HG02973 (cell line): Measurements from ENCODE around the gene ANO10.

Source experiments
- ATAC-seq: cut with Tn5 transposase; IDR thresholded peaks from one replicate; pipeline ENCODE4 v1.9.1; 2021; ENCODE audit warnings: moderate library complexity; ENCODE audit not compliant: unreplicated experiment

ANO10 gene

DNA sequence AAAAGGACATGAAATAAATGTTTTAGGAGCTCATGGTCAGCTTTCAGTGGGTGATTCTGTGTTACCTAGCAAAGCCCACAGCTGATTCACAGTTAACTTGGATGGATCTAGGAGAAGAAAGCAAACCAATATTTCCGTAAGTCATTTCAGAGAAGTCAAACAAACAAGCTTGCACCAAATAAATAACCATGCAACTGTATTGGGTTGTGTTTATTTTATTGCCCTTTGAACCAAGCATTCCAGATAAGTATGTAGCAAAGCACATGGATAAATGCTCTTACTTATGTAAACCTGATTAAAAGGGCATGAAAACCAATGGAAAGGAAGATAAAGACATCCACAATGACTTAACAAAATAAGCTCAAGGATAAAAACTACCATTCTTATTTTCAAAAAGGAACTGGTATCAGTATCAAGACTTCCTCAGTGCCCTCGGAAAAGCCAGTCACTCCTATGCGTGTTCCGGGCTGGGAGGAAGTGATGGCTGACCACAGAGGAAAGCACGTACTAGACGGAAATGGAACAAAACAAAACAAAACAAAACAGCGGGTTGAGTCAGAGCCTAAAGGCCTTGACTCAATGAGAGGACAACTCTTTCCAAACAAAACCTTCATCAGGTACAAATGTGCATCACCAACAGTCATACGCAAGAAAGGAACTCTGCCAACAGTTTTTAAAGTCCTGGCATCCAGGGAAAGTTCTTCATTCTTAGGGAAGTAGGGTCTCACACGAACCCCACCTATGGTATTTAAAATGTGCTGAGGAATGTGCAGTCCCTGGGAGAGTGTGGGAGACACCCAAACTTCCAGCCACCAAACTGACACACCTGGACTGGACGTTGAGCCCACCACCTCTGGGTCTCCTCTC, 232.2 kb downstream of the ANO10 start:
- ATAC-seq: peak; percentile 51

DNA sequence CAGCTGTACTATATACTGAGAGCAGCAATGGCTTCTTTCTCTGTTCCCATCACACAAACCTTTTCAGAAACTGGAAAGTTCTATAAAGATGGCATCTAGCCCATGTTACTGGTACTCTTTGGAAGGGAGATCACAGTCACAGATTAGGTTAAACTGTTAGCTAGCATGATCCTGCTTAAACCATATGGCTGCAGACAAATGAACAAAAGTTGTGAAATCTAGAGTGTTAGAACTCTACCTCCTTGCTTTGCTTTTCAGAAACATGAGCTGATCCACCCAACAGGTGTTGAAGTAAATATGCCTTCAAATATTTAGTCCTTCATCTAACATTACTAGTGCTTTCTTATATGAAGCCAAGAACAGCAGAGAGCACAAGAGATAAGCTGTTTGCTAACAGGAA, 232.9 kb downstream of the ANO10 start:
- ATAC-seq: no peak

DNA sequence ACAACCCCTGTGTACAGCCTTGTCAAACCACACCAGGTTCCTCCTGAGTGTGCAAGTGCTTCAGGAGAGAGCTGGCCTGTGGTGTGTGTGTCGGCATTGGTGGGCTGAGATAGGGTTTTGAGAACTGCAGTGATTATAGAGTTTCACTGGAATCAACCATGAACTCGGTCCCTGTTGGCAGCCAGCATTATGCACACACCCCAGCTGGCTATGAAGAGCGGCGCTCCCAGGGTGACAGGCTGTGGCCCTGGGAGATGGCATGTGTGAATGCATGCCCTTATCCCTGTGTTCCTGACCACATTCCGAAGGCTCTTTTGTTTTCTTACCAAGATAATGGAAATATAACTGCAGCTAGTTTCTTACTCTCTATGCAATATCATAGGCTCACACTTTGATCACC, 233.6 kb downstream of the ANO10 start:
- no peak for ATAC-seq

DNA sequence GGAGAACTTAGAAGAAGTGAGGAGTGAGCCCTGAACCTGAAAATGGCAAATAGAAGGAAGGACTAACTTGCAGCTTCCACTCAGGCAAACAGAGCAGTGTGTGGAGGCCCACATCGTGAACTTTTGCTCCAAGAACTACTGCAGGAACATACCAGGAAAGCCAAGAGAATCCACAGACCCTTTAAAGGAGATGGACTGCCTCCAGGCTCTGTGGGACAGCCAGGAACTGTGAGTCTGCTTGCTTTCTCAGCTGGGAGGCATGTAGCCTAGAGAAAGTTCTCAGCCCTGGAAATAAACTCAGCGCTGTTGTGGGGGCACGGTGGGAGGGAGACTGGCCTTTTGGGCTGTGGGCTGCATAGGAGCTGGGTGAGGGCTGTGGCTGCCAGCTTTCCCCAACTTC, 242.5 kb downstream of the ANO10 start:
- ATAC-seq: no peak

DNA sequence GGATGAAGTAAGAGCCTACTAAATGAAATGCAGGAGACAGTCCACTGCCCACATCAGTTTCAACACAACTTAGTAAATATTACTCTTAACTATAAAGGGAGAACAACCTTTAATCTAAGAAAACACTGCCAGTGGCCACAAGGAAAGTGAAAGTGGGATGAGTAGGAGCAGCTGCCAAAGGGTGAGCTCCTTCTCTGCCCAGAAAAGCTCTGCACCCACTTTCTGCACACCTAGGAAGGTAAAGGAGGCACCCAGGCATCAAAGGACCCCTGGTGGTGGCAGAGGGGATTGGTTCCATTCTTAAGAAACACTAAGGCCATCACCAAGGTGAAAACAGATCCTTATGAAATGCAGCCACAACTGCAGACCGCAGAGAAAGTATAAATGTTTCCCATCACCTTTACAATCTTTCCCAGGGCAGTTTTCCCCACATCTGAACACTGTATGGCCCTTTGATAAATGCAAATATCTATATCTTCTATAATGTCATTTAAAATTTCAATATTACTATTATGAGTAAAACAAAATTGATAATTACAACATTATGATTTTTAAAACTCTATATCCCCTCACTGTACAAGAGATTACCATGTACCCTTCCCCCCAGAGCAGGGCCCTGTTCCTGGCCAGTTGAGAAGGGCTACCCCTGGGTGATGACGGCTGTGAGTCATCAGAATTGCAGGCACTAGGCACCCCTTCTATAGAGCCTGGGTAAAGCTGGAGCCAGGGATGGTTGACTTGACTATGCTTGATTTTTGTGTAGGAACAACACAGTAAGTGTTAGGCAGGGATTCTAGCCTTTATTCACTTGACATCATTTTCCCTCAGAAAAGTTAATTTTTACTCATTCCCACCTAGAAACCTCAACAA, 243.5 kb downstream of the ANO10 start:
- no peak for ATAC-seq

DNA sequence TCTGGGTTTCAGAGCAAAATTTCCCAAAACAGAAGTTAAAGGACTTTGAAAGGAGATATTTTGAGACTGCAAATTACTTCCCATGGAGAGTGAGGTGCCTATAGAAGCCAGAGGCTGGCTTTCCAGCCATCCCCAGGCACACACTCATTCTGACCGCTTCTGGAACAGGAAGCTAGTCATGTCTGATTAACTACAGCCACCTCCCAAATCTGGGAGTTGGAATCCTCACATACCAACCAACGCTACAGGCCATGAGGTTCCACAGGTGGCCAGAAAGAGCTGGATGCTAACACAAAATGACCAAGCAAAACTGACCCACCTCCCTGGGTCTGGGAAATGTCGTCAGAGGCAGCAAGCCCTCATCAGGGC, 248.3 kb downstream of the ANO10 start:
- no peak for ATAC-seq

DNA sequence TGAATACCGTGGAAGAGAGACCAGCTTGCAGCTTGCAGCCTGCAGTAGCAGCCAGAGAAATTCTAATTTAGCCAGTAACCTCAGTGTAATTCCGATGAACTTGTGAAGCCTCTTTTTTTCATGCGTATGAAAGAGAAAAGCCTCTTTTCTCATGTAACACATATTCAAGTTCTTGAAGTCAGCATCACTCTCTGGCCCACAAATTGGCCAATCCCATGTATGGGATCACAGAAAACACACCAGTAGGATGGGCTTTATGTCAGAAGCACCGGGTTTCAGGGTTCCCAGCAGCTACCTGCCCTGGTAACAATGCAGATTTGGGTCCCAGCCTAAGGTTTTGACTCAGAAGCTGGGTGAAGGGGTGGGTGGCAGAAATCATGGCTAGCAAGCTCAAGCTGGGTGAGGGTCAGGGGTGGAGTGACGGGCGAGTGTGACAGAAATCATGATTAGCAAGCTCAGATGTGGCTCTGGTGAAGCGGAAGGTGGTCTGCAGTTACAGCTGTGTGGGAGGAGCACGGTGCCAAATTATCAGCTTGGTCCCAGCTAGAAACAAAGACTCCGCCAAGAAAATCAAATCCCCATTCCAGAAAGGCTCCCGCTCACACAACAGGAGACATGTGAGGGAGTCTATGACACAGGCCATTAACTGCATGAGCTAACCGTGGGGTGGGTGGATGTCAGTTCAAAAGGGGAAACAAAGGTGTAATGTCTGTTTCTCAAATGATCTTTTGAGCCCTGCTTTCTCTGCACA, 248.8 kb downstream of the ANO10 start:
- no peak for ATAC-seq

DNA sequence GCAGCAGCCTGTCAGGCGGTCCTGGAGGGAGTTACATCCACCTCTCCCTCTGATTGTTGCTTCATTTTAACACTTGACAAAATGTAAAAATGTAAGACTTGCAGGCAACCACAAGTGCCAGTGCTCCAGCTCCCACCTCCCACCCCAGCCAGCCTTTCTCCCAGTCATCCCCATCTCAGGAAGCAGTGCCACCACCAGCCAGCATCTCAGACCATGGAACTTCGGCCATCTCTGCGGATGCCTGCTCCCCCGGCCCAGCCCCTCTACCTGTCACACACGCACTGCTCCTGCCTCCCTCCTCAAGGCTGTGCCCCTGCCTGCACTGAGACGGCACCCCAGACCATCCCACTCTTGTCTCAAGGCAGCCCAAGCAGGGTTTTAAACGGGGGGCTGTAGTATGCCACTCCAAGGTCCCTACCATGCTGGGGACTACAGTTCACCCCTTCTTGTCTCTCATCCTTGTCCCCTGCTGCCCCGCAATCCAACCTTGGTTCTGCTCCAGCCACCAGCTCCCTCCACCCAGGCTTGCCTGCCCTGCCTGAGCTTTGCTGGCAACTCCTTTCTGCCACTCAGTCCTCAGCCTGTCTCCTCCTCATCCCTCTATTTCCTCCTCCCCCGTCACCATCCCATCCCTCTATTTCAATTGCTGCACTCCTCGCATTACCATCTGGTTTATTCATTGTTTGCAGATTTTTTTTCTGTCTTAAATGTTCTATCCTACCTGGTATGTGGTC, 249.6 kb downstream of the ANO10 start:
- ATAC-seq: no peak

DNA sequence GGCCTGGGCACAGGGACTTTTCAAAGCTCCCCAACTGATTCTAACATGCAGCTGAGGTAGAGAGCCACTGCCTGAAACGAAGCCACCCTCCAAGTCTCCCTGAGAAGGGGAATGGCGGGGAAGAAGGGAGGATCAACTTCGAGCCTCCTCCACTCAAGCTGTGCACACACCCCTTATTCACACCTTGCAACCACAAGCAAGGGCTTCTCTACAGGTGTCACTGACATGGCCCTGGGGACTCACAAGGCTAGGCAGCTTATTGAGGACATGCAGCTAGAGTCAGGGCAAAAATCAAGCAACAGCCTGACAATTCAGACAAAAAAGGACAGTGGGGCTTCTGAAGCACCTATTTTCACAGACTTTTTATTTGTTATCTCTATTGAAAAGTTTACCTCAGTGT, 250.3 kb downstream of the ANO10 start:
- ATAC-seq: no peak

DNA sequence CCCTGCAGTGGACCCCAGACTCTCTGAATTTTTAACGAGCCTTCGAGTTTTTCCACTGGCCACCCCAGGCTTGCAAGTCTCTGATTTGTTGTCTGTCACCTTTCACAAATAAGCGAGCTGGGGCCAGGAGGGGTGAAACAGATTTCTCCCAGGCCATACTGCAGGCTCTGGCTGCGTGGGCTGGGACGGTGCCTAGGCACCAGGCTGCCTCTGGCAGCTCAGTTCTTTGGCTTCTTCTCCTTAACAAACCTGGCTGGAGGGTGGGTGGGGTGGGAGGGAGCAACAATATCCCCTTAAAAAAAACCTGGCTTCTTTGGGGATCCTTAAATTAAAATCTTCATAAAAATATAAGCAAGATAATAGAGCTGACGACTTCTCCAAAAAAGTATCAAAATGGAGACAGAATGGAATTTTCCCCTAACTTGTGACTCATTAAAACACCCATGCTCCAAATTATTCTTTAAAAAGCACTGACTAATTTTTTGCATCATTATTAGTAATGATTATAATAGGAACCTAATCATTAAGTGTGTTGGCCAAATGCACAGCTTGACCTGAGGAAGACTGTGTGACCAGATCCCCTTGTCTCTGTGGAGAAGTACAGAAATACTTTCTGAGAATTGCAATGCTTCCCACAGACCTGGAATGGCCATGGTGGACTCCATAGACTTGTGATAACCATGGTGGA, 251.4 kb downstream of the ANO10 start:
- no peak for ATAC-seq

DNA sequence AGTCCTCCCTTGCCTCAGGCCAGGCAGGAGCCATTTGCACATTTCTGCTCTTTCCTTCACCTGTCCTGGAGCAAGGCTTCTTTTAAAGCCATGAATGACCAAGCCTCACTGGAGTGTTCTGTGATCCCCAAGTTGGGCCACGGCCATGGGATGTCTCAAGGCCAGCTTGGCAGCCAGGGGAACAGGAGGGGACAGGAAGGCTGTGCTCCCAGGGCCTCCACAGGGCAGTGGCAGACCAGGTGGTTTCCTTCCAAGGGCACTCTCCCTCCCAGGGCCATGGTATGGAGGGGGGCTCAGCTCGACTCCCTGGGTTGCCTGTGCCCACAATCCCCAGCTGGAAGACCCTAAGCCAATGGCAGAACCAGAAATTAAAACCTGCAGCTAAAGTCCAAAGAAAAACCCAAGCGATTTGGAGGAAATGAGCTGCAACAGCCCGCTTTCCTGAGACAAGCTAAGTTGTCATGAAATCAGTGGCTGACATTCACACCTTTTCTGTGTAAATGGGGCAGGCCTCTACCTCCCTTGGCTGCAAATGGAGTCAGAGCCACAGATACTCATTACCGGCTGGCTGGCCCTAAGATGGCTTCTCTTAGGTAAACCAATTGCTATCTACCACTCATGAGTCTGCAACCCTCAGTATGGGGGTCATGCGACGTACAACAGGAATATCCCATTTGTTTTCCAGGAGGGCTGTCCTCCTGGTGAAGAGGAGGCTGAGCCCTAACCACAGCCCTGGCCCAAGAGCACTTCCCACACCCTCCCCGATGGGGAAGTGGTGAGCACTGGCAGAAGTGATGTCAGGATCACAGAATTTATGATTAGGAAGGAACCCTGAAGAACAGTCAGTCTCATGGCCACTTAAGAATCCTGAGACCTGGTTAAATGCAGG, 252.2 kb downstream of the ANO10 start:
- ATAC-seq: no peak

DNA sequence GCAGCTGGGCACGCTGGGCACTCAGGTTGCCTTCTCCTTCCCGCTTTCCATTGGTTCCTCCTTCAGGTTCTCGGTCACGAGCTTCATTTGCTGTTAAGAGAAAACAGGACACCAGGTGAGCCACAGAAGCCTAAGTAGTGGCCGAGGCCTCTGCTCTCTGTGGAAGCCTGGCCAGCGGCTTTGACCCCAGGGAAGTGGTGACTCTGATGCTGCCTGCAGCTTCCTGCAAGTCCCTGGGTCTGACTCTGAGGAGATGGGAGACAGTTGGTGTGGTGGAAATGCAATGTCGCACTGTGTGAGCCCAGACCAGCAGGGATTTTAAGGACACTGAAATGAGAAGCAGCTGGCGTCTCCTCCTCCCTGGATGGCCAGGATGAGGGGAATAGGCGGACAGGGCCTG, 254.9 kb downstream of the ANO10 start:
- no peak for ATAC-seq

DNA sequence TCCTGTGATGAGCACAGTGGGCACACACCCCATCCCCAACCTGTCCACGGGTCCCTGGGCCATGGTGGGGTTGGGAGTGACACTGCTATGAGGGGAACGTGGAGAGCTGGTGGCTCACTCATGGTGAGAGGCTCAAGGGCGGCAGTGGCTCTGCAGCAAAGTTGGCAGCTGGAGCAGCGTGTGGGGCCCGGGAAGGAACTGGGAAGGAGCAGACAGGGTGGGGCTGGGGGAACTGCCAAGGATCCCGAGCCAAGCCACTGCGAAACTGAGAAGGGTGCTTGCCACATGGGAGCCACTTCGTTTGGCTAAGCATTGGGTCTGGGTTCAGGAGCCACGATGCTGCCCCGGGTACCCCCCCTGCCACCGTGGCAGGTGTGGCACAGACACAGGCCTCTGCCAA, 255.3 kb downstream of the ANO10 start:
- no peak for ATAC-seq

DNA sequence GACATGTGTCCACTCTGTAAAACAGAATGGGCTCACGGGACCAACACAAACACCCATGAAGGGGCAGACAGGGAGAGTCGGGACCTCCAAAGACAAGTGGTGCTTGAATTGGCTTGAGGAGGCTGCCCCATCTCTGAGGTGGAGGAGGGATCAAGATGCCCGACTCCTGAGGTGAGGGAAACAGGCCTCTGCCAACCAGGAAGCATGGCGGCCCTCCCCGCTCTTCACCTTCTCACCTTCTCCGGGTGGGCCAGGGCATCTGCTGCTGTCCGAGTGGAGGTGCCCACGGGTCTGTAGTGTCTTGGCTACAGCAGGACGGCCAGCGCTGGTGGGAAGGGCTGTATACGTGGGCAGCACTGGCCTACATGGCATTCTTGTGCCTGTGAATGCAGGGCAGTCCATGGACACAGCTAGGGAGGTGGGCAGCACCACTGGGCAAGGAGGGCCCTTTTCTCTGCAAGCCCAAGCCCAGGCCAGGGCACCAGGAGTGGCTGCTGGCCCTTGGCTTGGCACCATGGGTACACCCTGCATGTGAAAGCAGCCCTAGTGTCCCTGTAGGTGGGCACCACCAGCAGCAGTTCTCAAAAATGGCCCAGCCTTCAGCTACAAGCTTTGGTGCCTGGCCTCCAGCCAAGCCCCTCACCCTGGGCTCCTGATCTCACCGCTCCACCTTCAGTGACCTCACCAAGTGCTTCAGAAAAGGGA, 256.1 kb downstream of the ANO10 start:
- ATAC-seq: no peak

DNA sequence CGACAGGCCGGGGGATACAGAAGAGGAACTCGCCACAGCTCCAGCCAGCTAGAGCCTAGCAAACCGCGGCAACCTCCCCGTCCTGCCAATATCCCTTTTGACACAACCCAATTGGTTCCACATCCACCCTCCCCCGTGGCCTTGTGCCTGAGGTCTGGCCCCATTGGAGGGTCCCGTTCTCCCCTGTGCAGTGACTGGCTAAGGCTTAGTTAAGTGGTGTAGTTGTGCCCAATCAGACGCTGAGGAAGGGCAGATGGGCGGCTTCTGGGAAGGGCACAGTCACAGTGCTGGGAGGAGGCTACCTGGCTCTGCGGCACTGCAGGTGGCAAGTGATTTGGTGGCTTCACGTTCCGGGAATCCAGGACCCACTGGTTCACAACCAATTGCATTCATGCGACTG, 256.9 kb downstream of the ANO10 start:
- ATAC-seq: no peak

DNA sequence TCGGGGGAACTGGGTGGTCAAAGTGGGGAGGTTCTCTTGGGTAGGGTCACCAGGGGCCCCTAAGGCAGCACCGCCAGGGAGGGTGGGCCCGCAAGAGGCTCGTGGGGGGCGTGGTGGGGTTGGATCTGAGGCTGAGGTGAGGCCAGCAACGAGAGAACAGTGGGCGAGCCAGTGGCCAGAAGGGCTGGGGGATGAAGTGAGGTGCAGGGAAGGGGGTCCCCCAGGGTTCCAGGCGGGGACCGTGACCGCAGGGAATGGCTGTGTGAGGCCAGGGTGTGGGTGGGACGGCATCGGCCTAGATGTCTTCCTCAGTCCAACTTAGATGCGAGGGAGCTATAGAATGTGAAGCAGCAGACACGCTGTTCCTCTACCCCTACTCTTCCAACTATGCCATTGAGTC, 257.3 kb downstream of the ANO10 start:
- no peak for ATAC-seq

DNA sequence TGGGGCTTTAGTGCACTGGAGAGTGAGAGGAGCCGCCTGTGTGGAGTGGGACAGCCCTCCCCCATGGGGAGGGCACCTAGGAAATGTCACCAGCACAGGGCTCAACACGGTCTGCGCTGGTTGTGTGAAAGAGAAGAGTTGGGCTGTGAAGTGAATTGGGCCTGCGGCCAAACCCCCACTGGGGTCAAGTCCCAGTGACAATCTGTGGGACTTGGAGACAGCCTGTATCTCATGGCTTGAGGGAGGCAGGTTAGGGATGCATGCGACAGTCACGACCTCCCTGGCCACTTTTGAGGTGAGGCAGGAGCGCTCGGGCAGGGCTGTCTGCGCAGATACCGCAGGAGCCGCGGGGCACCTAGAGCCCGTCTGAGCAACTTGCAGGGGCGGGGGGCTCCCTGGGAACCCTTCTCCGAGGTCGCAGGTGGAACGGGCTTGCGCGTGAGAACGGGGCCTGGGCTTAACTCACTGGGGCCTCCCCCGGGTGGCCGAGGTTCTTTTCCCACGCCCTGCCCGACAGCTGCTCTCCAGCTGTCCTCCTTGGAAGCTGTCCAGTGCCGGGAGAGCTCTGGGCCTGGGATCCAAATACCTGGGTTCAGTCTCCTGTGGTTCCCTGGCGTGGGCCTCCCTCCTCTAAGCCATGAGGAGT, 258.1 kb downstream of the ANO10 start:
- ATAC-seq: no peak

DNA sequence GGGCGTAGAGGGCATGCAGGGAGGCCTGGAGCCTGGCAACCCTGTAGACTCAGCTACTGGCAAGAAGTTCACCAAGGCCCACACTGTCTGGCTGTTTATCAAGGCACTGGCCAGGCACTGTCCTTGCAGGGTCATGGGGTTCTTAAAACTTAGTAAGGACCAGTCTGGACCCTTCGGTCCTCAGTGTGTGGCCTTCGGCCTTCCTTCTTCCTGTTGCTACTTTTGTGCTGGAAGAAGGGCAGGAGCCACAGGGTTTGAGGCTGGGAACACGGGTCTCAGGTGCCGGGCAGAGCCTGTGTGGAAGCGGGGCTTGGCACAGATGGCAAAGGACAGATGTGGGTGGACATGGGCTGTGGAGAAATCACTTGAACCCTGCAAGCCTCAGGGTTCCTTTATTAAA, 258.9 kb downstream of the ANO10 start:
- ATAC-seq: no peak
